Lower lobe of right lung (tissue), 2 donors: ENCODE measurements around the gene TGFA. TPM values are rescaled to one million over a fixed set of nuclear protein-coding genes. Genes with fewer than 3 reads are reported as not detected.

ENCODE experiments used
- ATAC-seq, 2 donors: fragments of 200-7000 bp; cut with Tn5 transposase; one replicate each; pipeline ENCODE4 v1.9.1; 2020 to 2022; ENCODE audit warnings: mild to moderate bottlenecking in 2 of 2, moderate library complexity in 2 of 2
- DNase-seq: peaks from one replicate; pipeline ENCODE4 v3.0.0-alpha.2; 2020
- H3K27ac ChIP-seq: fragments of 200-600 bp; one replicate; pipeline ENCODE4 v1.8.0; 2022
- H3K27me3 ChIP-seq: fragments of 200-600 bp; one replicate; pipeline ENCODE4 v1.8.0; 2022; ENCODE audit warnings: low read depth
- H3K36me3 ChIP-seq: fragments of 200-600 bp; one replicate; pipeline ENCODE4 v1.8.0; 2022; ENCODE audit warnings: mild to moderate bottlenecking
- H3K4me1 ChIP-seq: fragments of 200-600 bp; one replicate; pipeline ENCODE4 v1.8.0; 2022
- H3K4me3 ChIP-seq: fragments of 200-600 bp; one replicate; pipeline ENCODE4 v1.8.0; 2022; ENCODE audit warnings: mild to moderate bottlenecking
- H3K9me3 ChIP-seq: fragments of 200-600 bp; one replicate; pipeline ENCODE4 v1.8.0; 2022
- CTCF ChIP-seq: fragments of 200-600 bp; IDR thresholded peaks from one replicate; pipeline ENCODE4 v1.8.0; 2022; ENCODE audit warnings: antibody characterized with exemption, mild to moderate bottlenecking
- intact Hi-C: fragments of 100-400 bp; cut with DNase I; formaldehyde crosslinking; loops from one replicate; pipeline ENCODE4 v1.11.0; 2022
- total RNA-seq: library from RNA; stranded (reverse); fragmentation: NEBNext Ultra II Directional; extraction: Animal tissue kit (Norgen Biotek cat#: 25700); gene quantifications from one replicate; pipeline ENCODE4 v1.2.1, GENCODE V29; 2021
- donor health status: DM: no; HTN: yes; CAD: no; lungs with severe emphysema.

Gene TGFA
- total RNA-seq, 1 donor from 2014 or later = 8.2 TPM

- no peak for ATAC-seq
These were observed 6.8 kb upstream of the TGFA start for GRCh38 chr2:70560442-70560841.

DNA sequence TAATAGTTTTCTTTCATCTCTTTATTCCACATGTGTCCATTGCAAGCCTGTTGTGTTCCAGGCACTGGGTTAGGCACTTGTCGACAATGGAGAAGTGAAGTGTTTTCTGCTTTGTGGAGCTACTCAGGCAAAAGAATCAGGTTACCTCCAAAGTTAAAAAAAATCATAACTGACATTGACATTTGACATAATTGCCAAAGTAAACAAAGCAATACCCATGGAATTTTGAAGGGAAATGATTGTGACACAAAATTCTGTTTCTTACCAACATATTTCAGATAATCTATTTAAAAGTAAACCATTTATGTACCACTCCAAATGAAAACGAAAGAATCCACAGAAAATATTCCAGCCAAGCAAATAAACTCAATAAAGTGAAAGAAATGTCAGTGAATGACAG, 6.4 kb upstream of the TGFA start:
- Histone ChIP-seq H3K4me3 (no peak overlapping the region), H3K4me1 (peaks cover under 1% of the 10 kb centered on the region), H3K27ac (no peak overlapping the region), H3K36me3 (no peaks in the 10 kb centered on the region), H3K27me3 (peaks cover 9% of the 10 kb centered on the region), H3K9me3 (no peaks in the 10 kb centered on the region)
- DNase-seq = no peak
- no peak for ATAC-seq
- no peak for TF ChIP-seq CTCF
- intact Hi-C loops = no loop called here

More at GRCh38 chr2:70560442-70560841, 6.8 kb upstream of the TGFA start:
- Histone ChIP-seq H3K27ac (no peak overlapping the region), H3K9me3 (no peaks in the 10 kb centered on the region), H3K4me3 (no peak overlapping the region), H3K27me3 (peaks cover 5% of the 10 kb centered on the region), H3K36me3 (no peaks in the 10 kb centered on the region), H3K4me1 (no peaks in the 10 kb centered on the region)
- no peak for TF ChIP-seq CTCF
- no peak for DNase-seq
- intact Hi-C loops = no loop called here

DNA sequence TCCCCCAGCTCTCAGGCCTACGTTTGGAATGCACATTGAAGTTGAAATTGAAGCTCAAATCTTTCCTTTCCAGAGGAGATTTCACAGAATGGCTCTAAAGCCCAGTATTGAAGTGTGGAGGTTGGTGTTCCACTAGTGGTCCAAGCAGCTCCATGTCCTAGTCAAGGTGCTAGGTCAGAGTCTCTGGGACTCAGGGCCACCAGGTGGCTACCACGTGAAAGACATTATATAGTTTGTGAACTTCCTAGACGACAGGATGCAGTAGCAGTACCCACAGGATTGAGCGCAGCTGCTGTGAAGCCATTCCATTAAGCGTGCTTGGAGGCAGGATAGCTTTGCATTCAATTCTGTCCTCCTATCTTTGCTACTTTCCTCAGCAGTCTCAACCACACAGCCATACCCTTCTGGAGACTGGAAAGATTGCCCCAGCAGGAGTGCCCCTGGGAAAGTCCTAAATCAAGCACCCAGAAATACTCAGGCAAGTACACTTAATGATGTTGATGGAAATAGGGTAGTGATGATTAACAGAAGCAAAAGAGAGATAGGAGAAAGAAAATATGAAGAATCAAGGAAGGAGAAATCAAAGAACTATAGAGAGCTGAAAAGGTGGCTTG, 4.7 kb upstream of the TGFA start:
- DNase-seq = no peak
- H3K27ac ChIP-seq = no peak overlapping the region
- peaks cover 14% of the 10 kb centered on the region for H3K4me1 ChIP-seq
- ATAC-seq = no peak
- peaks cover 13% of the 10 kb centered on the region for H3K27me3 ChIP-seq
- no peak for TF ChIP-seq CTCF
- intact Hi-C loops = no loop called here
- no peak overlapping the region for H3K4me3 ChIP-seq
- no peaks in the 10 kb centered on the region for H3K9me3 ChIP-seq
- no peaks in the 10 kb centered on the region for H3K36me3 ChIP-seq

DNA sequence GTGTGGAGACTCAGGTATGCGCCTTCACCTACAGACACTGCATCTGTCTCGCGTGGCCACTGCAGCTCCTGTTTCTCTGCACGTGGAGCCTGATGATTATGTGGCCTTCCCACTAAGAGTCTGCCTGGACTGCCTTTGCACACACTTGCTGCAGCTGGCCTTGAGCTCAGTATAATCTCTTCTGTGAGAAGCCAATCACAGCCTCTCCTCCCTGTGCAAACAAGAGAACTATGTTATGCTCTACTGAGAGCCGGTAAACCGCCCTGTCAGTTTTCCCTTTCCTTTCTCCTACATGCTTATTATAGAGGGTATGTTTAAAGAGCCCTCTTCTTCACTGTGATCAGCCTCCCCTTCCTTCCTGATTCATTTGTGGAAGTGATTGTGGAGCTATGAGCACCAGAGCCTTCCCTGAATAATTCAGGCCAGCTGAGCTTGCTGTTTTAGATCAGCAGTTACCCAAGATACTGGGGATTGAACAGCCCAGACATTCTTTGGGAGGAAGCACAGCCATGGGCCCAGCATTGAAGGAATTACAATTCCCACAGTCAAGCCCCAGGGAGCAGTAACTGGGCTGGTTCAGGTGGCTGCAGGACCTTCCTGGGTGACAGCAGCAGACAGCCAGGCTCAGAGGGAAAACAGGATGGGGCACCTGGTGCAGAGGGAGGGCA, 3.7 kb upstream of the TGFA start:
- peaks cover 24% of the 10 kb centered on the region for H3K4me1 ChIP-seq
- no peak for TF ChIP-seq CTCF
- H3K27me3 ChIP-seq = peaks cover 20% of the 10 kb centered on the region
- no peaks in the 10 kb centered on the region for H3K9me3 ChIP-seq
- ATAC-seq (no peak), DNase-seq (no peak)
- no peaks in the 10 kb centered on the region for H3K36me3 ChIP-seq
- H3K4me3 ChIP-seq = no peak overlapping the region
- H3K27ac ChIP-seq = no peak overlapping the region
- intact Hi-C loops = no loop called here

DNA sequence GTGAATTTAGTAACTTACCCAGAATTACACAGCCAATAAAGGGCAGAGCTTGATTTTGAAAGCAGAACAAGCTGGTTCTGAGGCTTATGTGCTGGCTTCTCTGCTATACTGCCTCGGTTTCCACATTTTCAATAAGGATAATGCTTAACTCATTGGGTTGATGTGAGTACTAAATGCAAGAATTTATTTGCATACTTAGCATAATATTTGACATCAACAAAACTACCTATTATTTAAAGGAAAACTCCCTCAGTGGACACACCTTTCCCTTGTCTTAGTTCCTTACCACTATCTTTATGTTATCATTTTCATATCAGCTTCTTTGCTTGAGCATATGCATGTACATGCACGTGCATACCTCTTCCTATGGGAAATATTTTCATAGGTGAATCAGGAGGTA, 3.0 kb upstream of the TGFA start:
- ATAC-seq (no peak), DNase-seq (no peak)
- no peak overlapping the region for H3K4me3 ChIP-seq
- intact Hi-C loops = no loop called here
- peaks cover 25% of the 10 kb centered on the region for H3K4me1 ChIP-seq
- TF ChIP-seq CTCF = no peak
- peaks cover 23% of the 10 kb centered on the region for H3K27me3 ChIP-seq
- H3K9me3 ChIP-seq = no peaks in the 10 kb centered on the region
- H3K27ac ChIP-seq = no peak overlapping the region
- H3K36me3 ChIP-seq = no peaks in the 10 kb centered on the region
